ENCODE results near the gene CCER1. TPM values are rescaled to one million over a fixed set of nuclear protein-coding genes. Genes with fewer than 3 reads are reported as not detected.

Gene CCER1
- total and polyA plus RNA-seq, 2 experiments from 2014 or later = not detected

- Histone ChIP-seq H3K36me3 (ENCODE audit: insufficient read depth) (no peaks in the 10 kb centered on the region), H3K4me1 (ENCODE audit: insufficient read depth) (peaks cover 12% of the 10 kb centered on the region; the same call in 1 of the 2 replicates), H3K4me3 (no peak overlapping the region), H3F3A (replicated peaks; ENCODE audit: low read depth) (no peaks in the 10 kb centered on the region), H2AFZ (no peak overlapping the region), H3K4me2 (no peak overlapping the region; the same call in 1 of the 2 replicates), H3K79me2 (replicated peaks; ENCODE audit: insufficient read depth) (no peaks in the 10 kb centered on the region), H3K27me3 (ENCODE audit: insufficient read depth) (no peaks in the 10 kb centered on the region), H4K20me1 (replicated peaks; ENCODE audit: insufficient read depth) (no peaks in the 10 kb centered on the region), H3K27ac (ENCODE audit: low read depth) (no peak overlapping the region), H3K9me2 (ENCODE audit: insufficient read depth) (no peaks in the 10 kb centered on the region)
- DNase-seq (ENCODE audit: low spot score) (no peak), ATAC-seq (no peak)
- Mint-ChIP-seq H3K27me3 (ENCODE audit: insufficient read depth, low read depth, poor library complexity) (no peaks in the 10 kb centered on the region), H3K27ac (no peak overlapping the region), H3K4me1 (peaks cover 16% of the 10 kb centered on the region), H3K9me3 (no peaks in the 10 kb centered on the region), H3K36me3 (ENCODE audit: low read depth) (no peaks in the 10 kb centered on the region), H3K4me3 (no peak overlapping the region)
- TF ChIP-seq NANOG (IDR thresholded peaks at IDR 0.05; ENCODE audit: borderline replicate concordance) = no peak
- TF ChIP-seq, protein P1, sequence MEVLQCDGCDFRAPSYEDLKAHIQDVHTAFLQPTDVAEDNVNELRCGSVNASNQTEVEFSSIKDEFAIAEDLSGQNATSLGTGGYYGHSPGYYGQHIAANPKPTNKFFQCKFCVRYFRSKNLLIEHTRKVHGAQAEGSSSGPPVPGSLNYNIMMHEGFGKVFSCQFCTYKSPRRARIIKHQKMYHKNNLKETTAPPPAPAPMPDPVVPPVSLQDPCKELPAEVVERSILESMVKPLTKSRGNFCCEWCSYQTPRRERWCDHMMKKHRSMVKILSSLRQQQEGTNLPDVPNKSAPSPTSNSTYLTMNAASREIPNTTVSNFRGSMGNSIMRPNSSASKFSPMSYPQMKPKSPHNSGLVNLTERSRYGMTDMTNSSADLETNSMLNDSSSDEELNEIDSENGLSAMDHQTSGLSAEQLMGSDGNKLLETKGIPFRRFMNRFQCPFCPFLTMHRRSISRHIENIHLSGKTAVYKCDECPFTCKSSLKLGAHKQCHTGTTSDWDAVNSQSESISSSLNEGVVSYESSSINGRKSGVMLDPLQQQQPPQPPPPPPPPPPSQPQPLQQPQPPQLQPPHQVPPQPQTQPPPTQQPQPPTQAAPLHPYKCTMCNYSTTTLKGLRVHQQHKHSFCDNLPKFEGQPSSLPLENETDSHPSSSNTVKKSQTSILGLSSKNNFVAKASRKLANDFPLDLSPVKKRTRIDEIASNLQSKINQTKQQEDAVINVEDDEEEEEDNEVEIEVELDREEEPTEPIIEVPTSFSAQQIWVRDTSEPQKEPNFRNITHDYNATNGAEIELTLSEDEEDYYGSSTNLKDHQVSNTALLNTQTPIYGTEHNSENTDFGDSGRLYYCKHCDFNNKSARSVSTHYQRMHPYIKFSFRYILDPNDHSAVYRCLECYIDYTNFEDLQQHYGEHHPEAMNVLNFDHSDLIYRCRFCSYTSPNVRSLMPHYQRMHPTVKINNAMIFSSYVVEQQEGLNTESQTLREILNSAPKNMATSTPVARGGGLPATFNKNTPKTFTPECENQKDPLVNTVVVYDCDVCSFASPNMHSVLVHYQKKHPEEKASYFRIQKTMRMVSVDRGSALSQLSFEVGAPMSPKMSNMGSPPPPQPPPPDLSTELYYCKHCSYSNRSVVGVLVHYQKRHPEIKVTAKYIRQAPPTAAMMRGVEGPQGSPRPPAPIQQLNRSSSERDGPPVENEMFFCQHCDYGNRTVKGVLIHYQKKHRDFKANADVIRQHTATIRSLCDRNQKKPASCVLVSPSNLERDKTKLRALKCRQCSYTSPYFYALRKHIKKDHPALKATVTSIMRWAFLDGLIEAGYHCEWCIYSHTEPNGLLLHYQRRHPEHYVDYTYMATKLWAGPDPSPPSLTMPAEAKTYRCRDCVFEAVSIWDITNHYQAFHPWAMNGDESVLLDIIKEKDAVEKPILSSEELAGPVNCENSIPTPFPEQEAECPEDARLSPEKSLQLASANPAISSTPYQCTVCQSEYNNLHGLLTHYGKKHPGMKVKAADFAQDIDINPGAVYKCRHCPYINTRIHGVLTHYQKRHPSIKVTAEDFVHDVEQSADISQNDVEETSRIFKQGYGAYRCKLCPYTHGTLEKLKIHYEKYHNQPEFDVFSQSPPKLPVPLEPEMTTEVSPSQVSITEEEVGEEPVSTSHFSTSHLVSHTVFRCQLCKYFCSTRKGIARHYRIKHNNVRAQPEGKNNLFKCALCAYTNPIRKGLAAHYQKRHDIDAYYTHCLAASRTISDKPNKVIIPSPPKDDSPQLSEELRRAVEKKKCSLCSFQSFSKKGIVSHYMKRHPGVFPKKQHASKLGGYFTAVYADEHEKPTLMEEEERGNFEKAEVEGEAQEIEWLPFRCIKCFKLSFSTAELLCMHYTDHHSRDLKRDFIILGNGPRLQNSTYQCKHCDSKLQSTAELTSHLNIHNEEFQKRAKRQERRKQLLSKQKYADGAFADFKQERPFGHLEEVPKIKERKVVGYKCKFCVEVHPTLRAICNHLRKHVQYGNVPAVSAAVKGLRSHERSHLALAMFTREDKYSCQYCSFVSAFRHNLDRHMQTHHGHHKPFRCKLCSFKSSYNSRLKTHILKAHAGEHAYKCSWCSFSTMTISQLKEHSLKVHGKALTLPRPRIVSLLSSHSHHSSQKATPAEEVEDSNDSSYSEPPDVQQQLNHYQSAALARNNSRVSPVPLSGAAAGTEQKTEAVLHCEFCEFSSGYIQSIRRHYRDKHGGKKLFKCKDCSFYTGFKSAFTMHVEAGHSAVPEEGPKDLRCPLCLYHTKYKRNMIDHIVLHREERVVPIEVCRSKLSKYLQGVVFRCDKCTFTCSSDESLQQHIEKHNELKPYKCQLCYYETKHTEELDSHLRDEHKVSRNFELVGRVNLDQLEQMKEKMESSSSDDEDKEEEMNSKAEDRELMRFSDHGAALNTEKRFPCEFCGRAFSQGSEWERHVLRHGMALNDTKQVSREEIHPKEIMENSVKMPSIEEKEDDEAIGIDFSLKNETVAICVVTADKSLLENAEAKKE (CRISPR knock-in tag; IDR thresholded peaks at IDR 0.05) = no peak
- TF ChIP-seq ZNF331 (CRISPR knock-in tag; IDR thresholded peaks at IDR 0.05; ENCODE audit: low read depth) = no peak
- TF ChIP-seq ZNF114 (CRISPR knock-in tag; IDR thresholded peaks at IDR 0.05) = no peak
- no peak for TF ChIP-seq CREB1 (CRISPR knock-in tag; IDR thresholded peaks at IDR 0.05; ENCODE audit: low read depth)
- TF ChIP-seq EZH2phosphoT487 (IDR thresholded peaks at IDR 0.05; ENCODE audit: unreplicated experiment) = no peak
- TF ChIP-seq ETS1 (IDR thresholded peaks at IDR 0.05) = no peak
- TF ChIP-seq JUNB (IDR thresholded peaks at IDR 0.05; ENCODE audit: unreplicated experiment) = no peak
- TF ChIP-seq STAT1 (IDR thresholded peaks at IDR 0.05; ENCODE audit: unreplicated experiment) = no peak
- TF ChIP-seq REST (IDR thresholded peaks at IDR 0.05; ENCODE audit: unreplicated experiment) = no peak
- no peak for TF ChIP-seq EZH2 (IDR thresholded peaks at IDR 0.05; ENCODE audit: low read depth, unreplicated experiment)
- no peak for TF ChIP-seq POLR2AphosphoS5 (IDR thresholded peaks at IDR 0.05; ENCODE audit: low read depth)
- no peak for TF ChIP-seq CTCF (conservative IDR thresholded peaks at IDR 0.05; ENCODE audit: low read depth in 2 of 2)
These were observed 17.2 kb upstream of the CCER1 start for GRCh38 chr12:90972226-90972625.
